GM18511 (cell line): ENCODE data around the gene LUC7L2.
"Not testable (repeated sequence)": the region's sequence is repeated elsewhere in the genome, so short reads cannot be mapped to it uniquely, and the experiment has no call there.

Experiments
- ATAC-seq: cut with Tn5 transposase; IDR thresholded peaks from one replicate; pipeline ENCODE4 v1.9.1; 2021; ENCODE audit warnings: mild to moderate bottlenecking, moderate library complexity; ENCODE audit not compliant: unreplicated experiment

LUC7L2 gene

DNA sequence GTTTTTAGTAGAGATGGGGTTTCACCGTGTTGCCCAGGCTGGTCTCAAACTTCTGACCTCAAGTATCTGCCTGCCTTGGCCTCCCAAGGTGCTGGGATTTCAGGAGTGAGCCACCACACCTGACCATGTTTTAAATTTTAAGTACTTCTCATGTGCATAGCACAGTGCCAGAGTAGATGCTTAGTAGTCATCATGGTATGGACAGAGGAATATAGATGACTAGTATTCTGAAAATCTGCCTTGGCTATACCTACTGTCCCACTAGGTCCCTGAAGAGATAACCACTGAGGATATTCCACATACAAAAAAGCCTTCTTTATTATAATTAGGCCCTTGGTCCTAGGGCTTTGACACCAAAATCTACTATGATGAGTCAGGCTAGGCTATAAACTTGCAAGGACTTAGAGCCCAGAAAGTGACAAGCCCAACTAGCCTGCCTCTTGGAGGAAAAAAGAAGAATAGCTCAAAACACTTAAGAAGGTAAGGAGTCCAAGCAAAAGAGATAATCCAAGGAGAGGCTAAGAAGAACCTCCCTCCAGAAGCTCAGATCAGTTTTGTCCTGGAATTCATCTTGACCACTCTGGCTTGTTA lies 34.0 kb downstream of the LUC7L2 start:
- ATAC-seq, result no peak

DNA sequence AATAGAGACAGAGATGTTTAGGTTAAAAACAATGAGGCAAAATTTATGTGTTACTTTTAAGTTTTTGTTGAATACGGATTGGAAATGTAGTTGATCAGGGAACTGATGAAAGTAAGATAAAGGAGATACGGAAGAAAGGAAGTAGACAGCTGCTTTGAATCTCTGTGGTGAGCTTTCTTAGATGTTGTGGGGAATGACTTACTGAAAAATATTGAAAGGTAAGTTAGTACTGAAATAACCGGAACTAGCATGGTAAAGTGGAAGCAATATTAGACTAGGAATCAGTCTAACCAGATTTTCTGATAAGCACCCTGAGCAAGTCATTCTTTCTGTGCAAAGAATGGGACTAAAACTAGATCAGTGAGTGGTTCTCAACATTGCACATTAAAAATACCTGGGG lies 34.8 kb downstream of the LUC7L2 start:
- ATAC-seq, result no peak

DNA sequence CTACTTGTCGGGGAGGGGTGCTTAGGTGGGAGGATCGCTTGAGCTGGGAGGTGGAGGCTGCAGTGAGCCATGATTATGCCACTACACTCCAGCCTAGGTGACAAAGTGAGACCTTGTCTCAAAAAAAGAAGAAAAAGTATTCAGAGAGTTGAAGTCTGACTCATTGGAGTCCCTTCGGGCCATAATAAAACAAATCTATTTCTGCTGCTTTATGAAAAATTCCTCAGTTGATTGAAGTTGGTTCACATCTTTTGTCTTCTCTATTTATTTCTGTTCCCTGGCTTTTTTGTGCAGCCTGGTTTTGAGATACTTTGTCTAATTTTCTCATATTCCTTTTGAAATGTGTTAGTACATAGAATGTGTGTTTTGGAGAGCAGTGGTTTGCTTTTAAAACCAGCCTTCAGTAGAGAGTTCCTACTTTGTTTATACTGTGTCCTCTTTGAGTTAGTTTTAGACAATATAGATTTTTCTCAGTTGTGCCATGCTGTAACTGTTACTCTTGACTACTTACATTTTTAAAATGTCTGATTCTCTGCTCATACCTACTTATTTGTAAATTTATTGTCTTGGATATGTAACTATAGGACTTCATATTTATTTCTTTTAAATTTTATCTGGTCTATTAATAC lies 36.7 kb downstream of the LUC7L2 start:
- ATAC-seq, result no peak

GRCh38 chr7:139397192-139397591 lies 37.5 kb downstream of the LUC7L2 start:
- ATAC-seq, result no peak

DNA sequence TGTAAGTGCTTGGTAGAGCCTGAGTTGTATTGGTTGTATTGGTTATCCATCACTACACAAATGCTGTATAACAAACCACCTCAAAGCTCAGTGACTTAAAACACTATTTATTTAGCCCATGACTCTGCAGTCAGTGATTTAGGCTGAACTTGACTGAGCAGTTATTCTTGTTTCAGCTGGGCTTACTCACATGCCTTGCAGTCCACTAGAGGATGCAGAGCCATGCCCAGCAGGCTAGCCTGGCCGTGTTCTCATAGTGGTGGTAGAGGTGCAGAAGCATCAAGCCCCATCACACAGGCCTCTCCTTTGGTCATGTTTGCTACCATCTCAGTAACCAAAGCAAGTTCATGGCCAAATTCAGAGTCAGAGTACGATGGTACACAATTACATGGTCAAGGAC lies 43.9 kb downstream of the LUC7L2 start:
- no peak for ATAC-seq

GRCh38 chr7:139407555-139407954 lies 47.9 kb downstream of the LUC7L2 start:
- no peak for ATAC-seq

DNA sequence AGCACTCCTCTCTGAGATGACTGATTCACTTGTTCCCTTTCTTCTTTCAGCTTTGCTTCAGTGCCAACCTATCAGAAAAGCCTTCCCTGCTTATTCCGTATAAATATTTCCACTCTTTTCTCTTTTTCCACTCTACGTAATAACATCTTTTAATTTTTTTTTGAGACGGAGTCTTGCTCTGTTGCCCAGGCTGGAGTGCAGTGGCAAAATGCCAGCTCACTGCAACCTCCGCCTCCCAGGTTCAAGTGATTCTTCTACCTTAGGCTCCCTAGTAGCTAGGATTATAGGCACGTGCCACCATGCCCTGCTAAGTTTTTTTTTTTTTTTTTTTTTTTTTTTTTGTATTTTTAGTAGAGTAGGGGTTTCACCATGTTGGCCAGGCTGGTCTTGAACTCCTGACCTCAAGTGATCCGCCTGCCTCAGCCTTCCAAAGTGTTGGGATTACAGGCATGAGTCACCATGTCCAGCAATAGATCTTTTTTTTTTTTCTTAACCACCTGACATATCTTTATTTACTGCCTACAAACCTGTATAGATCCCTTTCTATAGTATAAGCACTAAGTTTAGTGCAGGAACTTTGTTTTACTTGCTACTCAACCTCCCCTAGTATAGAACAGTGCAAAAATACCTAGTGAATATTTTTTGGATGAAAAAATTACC lies 55.2 kb downstream of the LUC7L2 start:
- not testable (repeated sequence) for ATAC-seq

- ATAC-seq, result no peak
These were observed 56.7 kb downstream of the LUC7L2 start for GRCh38 chr7:139416405-139416804.

GRCh38 chr7:139417478-139417877 lies 57.8 kb downstream of the LUC7L2 start:
- no peak for ATAC-seq

GRCh38 chr7:139421123-139421522 lies 61.4 kb downstream of the LUC7L2 start:
- no peak for ATAC-seq

DNA sequence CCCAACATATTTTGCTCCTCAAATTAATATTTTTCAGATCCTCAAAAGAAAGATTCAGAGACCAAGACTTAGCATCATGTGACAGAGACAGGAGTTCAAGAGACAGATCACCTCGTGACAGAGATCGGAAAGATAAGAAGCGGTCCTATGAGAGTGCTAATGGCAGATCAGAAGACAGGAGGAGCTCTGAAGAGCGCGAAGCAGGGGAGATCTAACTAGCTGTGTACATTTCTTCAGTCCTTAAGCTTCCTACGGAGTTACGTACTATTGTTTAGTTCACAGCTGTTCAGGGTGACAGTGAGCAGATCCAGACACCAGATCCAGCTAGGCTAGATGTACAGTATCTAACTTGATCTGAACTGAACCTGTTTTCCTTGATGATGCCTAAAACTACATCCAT lies 62.4 kb downstream of the LUC7L2 start:
- no peak for ATAC-seq

- no peak for ATAC-seq
These were observed 63.4 kb downstream of the LUC7L2 start for GRCh38 chr7:139423091-139423490.

GRCh38 chr7:139424004-139424403 lies 64.3 kb downstream of the LUC7L2 start:
- ATAC-seq, result no peak

DNA sequence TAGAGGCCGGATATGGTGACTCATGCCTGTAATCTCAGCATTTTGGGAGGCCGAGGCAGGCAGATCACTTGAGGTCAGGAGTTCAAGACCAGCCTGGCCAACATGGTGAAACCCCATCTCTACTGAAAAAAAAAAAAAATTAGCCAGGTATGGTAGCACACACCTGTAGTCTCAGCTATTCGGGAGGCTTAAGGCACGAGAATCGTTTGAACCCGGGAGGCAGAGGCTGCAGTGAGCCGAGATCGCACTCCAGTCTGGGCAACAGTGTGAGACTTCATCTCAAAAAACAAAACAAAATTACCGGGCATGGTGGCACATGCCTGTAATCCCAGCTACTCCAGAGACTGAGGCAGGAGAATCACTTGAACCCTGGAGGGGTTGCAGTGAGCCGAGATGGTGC lies 66.0 kb downstream of the LUC7L2 start:
- not testable (repeated sequence) for ATAC-seq

DNA sequence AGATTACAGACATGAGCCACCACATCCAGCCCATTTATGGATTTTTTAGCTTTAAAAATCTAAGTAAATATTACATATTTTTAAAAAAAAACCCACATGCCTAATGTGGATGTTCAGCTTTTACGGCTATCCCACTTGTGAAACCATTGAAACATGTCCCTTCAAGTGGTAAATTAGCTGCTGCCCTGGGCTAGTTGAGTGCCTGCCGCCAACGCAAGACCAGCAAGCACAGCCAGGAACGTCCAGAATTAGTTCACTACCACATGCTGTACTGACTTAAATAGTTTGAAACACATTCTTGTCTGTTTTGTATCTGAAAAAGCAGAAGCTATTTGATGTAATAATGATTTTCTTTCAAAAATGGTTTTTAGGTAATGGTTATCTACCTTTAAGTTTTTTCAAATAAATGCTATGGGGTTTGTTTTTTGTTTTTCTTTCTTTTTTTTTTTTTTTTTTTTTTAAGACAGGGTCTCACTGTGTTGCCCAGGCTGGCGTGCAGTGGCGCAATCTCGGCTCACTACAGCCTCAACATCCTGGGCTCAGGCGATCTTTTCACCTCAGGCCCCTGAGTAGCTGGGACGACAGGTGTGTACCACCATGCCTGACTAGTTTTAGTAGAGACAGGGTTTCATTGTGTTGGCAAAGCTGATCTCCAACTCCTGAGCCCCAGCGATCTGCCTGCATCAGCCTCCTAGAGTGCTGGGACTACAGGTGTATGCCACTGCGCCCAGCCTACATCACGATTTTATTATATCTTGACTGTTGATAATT lies 66.7 kb downstream of the LUC7L2 start:
- ATAC-seq, result no peak

- no peak for ATAC-seq
These were observed 67.3 kb downstream of the LUC7L2 start for GRCh38 chr7:139427029-139427420.

DNA sequence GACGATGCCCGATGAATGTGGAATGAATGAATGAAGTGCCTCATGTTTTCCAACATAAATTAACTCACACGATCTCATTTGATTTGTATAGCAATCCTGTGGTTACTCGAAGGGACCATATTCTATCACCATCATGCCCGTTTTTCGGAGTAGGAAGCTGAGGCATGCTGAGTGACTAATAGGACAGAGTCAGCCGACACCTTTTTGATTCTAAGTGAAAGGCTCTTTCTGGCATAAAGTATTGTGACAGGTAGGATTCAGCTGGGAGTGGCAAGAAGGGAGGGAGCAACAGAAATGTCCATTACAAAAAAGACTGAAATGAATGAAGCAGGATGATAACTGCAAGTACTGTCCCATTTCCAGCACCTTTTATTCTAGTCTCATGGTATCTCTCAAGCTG lies 68.1 kb downstream of the LUC7L2 start:
- ATAC-seq, result no peak

GRCh38 chr7:139429735-139430134 lies 70.0 kb downstream of the LUC7L2 start:
- ATAC-seq, result not testable (repeated sequence)

- no peak for ATAC-seq
These were observed 70.7 kb downstream of the LUC7L2 start for GRCh38 chr7:139430443-139430842.

DNA sequence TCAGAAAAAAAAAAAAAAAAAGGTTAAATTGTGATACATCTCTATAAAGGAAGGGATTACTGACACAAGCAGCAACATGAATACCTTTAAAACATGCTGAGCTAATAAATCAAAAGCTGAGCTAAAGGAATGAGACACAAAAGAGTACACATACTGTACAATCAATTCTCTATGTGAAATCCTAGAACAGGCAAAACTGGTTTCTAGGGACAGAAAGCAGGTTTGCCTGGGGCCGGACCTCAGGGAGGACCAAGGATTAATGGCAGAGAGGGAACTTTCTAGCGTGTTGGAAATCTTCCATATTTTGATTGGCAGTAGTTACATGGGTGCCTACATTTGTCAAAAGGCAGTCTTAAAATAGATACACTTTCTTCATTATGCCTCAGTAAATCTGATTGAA lies 71.3 kb downstream of the LUC7L2 start:
- ATAC-seq, result no peak

DNA sequence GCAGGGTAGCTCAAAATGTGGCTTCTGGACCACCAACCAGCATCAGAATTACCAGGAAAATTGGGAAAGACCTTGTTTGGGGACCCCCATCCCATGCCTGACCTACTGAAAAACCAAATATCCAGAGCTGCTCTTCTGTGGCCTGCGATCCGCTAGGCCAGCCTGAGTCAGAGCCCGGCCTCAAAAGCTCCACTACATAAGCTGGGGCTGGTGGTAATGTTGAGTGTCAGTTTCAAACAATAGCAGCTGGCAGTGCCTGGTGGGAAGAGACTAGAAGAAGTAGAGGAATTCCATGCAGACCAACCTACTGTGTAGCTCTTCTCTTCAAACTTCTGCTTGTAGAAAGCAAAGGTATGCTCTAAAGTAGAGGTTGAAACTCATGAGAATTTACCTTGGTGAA lies 71.8 kb downstream of the LUC7L2 start:
- no peak for ATAC-seq

GRCh38 chr7:139436806-139437205 lies 77.1 kb downstream of the LUC7L2 start:
- no peak for ATAC-seq
